ENCODE measurements around the gene GPR107.

Gene GPR107

DNA sequence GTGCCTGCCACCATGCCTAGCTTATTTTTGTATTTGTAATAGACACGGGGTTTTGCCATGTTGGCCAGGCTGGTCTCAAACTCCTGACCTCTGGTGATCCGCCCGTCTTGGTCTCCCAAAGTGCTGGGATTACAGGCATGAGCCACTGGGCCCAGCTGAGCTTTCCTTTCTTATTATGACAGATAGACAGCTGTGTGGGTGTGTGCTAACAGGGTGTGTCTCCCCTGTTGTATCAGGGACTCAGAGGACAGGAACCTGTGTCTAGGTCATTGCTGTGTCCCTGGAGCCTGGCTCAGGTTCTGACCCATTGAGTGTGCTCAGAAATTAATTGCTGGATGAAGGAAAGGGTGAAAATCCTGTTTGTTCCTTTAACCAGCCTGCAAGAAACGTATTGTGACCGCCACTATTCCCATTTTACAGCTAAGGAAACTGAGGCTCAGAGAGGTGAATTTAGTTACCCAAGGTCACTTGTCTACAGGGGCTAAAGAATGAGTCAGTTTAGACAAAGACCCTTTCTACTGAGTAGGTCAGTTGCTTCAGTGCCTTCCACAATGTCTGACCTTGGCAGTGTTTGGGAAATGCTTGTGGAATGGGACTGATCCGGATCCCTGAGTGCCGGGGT, 135.3 kb downstream of the GPR107 start:
- H3K4me3 ChIP-seq (ENCODE audit: low read length) = no peak overlapping the region
- TF ChIP-seq, protein P1, sequence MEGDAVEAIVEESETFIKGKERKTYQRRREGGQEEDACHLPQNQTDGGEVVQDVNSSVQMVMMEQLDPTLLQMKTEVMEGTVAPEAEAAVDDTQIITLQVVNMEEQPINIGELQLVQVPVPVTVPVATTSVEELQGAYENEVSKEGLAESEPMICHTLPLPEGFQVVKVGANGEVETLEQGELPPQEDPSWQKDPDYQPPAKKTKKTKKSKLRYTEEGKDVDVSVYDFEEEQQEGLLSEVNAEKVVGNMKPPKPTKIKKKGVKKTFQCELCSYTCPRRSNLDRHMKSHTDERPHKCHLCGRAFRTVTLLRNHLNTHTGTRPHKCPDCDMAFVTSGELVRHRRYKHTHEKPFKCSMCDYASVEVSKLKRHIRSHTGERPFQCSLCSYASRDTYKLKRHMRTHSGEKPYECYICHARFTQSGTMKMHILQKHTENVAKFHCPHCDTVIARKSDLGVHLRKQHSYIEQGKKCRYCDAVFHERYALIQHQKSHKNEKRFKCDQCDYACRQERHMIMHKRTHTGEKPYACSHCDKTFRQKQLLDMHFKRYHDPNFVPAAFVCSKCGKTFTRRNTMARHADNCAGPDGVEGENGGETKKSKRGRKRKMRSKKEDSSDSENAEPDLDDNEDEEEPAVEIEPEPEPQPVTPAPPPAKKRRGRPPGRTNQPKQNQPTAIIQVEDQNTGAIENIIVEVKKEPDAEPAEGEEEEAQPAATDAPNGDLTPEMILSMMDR (conservative IDR thresholded peaks at IDR 0.05; ENCODE audit: low read length) = no peak
- DNase-seq (ENCODE audit: low read depth) = no peak
